ENCODE measurements around the gene TSSK1B. TPM values are rescaled to one million over a fixed set of nuclear protein-coding genes. Genes with fewer than 3 reads are reported as not detected.

Gene TSSK1B
- not detected for total RNA-seq
- total RNA-seq (2013): not detected

- no peak for ATAC-seq
- no peak for DNase-seq
- Mint-ChIP-seq H3K27ac (no peak within 1 kb of the TSS), H3K27me3 (ENCODE audit: low read depth in 2 of 2) (peaks cover 8 to 19% of the 10 kb centered on the region in 2 donors), H3K4me3 (no peak within 1 kb of the TSS), H3K9me3 (no peaks in the 10 kb centered on the region), H3K36me3 (no peaks in the 10 kb centered on the region), H3K4me1 (no peaks in the 10 kb centered on the region)
- H3K9me3 ChIP-seq (ENCODE audit: control insufficient read depth, insufficient read depth, low read length): no peaks in the 10 kb centered on the region
- no peak within 1 kb of the TSS for H3K4me3 ChIP-seq (ENCODE audit: low read length)
- no peak within 1 kb of the TSS for H3K27ac ChIP-seq (ENCODE audit: low read length)
- 73% methylated on average over 3 of the region's 3 CpGs for WGBS (ENCODE audit: insufficient coverage)
- no peaks in the 10 kb centered on the region for H3K36me3 ChIP-seq (ENCODE audit: control insufficient read depth, insufficient read depth, low read length)
- no peaks in the 10 kb centered on the region for H3K4me1 ChIP-seq (ENCODE audit: control insufficient read depth, insufficient read depth, low read length)
- no peaks in the 10 kb centered on the region for H3K27me3 ChIP-seq (ENCODE audit: control insufficient read depth, insufficient read depth, low read length)
- TF ChIP-seq CTCF (IDR thresholded peaks at IDR 0.05): no peak
- intact Hi-C loops (cut with micrococcal nuclease): no loop called here
Measured at GRCh38 chr5:113434889-113435288, at the start of gene TSSK1B. TSSK1B (minus strand) TSS chr5:113434989; CDS start chr5:113434839, 150 bp downstream.

GRCh38 chr5:113480243-113480642 is 45.5 kb upstream of the TSSK1B start:
- no peak for TF ChIP-seq CTCF (IDR thresholded peaks at IDR 0.05)
- no peaks in the 10 kb centered on the region for H3K36me3 Mint-ChIP-seq
- DNase-seq (no peak), ATAC-seq (no peak)
- Histone ChIP-seq H3K4me3 (ENCODE audit: low read length) (no peak overlapping the region), H3K27ac (ENCODE audit: low read length) (no peak overlapping the region), H3K4me1 (ENCODE audit: control insufficient read depth, insufficient read depth, low read length) (no peaks in the 10 kb centered on the region), H3K36me3 (ENCODE audit: control insufficient read depth, insufficient read depth, low read length) (no peaks in the 10 kb centered on the region), H3K27me3 (ENCODE audit: control insufficient read depth, insufficient read depth, low read length) (peaks cover 21% of the 10 kb centered on the region), H3K9me3 (ENCODE audit: control insufficient read depth, insufficient read depth, low read length) (no peaks in the 10 kb centered on the region)
- intact Hi-C loops (cut with micrococcal nuclease): no loop called here
- H3K27ac Mint-ChIP-seq: no peak overlapping the region
- 55% methylated on average over 3 of the region's 5 CpGs for WGBS (ENCODE audit: insufficient coverage)
- H3K4me1 Mint-ChIP-seq: no peaks in the 10 kb centered on the region
- no peaks in the 10 kb centered on the region for H3K9me3 Mint-ChIP-seq
- H3K4me3 Mint-ChIP-seq: no peak overlapping the region
- H3K27me3 Mint-ChIP-seq (ENCODE audit: low read depth in 2 of 2): peaks cover 35 to 62% of the 10 kb centered on the region in 2 donors

GRCh38 chr5:113478691-113479090 is 43.9 kb upstream of the TSSK1B start:
- peaks cover 18% of the 10 kb centered on the region for H3K27me3 ChIP-seq (ENCODE audit: control insufficient read depth, insufficient read depth, low read length)
- no peaks in the 10 kb centered on the region for H3K36me3 ChIP-seq (ENCODE audit: control insufficient read depth, insufficient read depth, low read length)
- no peak for ATAC-seq
- H3K4me1 ChIP-seq (ENCODE audit: control insufficient read depth, insufficient read depth, low read length): no peaks in the 10 kb centered on the region
- H3K27ac Mint-ChIP-seq: no peak overlapping the region
- no peak overlapping the region for H3K4me3 Mint-ChIP-seq
- no peaks in the 10 kb centered on the region for H3K36me3 Mint-ChIP-seq
- no peak for DNase-seq
- no peaks in the 10 kb centered on the region for H3K9me3 ChIP-seq (ENCODE audit: control insufficient read depth, insufficient read depth, low read length)
- H3K9me3 Mint-ChIP-seq: no peaks in the 10 kb centered on the region
- H3K4me3 ChIP-seq (ENCODE audit: low read length): no peak overlapping the region
- no peaks in the 10 kb centered on the region for H3K4me1 Mint-ChIP-seq
- no peak for TF ChIP-seq CTCF (IDR thresholded peaks at IDR 0.05)
- peaks cover 35 to 65% of the 10 kb centered on the region in 2 donors for H3K27me3 Mint-ChIP-seq (ENCODE audit: low read depth in 2 of 2)
- WGBS (ENCODE audit: insufficient coverage): 95% methylated on average over 2 of the region's 3 CpGs
- no peak overlapping the region for H3K27ac ChIP-seq (ENCODE audit: low read length)
- intact Hi-C loops (cut with micrococcal nuclease): no loop called here

- ATAC-seq: no peak
- Histone ChIP-seq H3K4me3 (ENCODE audit: low read length) (no peak overlapping the region), H3K27me3 (ENCODE audit: control insufficient read depth, insufficient read depth, low read length) (peaks cover 4% of the 10 kb centered on the region), H3K4me1 (ENCODE audit: control insufficient read depth, insufficient read depth, low read length) (no peaks in the 10 kb centered on the region), H3K36me3 (ENCODE audit: control insufficient read depth, insufficient read depth, low read length) (no peaks in the 10 kb centered on the region), H3K9me3 (ENCODE audit: control insufficient read depth, insufficient read depth, low read length) (no peaks in the 10 kb centered on the region), H3K27ac (ENCODE audit: low read length) (no peak overlapping the region)
- Mint-ChIP-seq H3K9me3 (no peaks in the 10 kb centered on the region), H3K27me3 (ENCODE audit: low read depth in 2 of 2) (peaks cover 25 to 47% of the 10 kb centered on the region in 2 donors), H3K4me3 (no peak overlapping the region), H3K4me1 (no peaks in the 10 kb centered on the region), H3K36me3 (no peaks in the 10 kb centered on the region), H3K27ac (no peak overlapping the region)
- DNase-seq: no peak
- intact Hi-C loops (cut with micrococcal nuclease): no loop called here
- TF ChIP-seq CTCF (IDR thresholded peaks at IDR 0.05): no peak
- WGBS (ENCODE audit: insufficient coverage): 39% methylated on average over 5 of the region's 5 CpGs
Measured at GRCh38 chr5:113474100-113474728, 39.4 kb upstream of the TSSK1B start.

All from natural killer cell (primary cell).